Transverse colon (tissue), 4 donors: ENCODE results near the gene RIPK3. TPM values are rescaled to one million over a fixed set of nuclear protein-coding genes. Genes with fewer than 3 reads are reported as not detected.

Source experiments
- DNase-seq: peaks from one replicate; pipeline ENCODE4 v3.0.0-alpha.2; 2019
- H3K27ac ChIP-seq, 4 donors: fragments of 200-600 bp; sonication (generic); 2 replicates each; pipeline ENCODE4 v1.5.1; 2016 to 2018; ENCODE audit warnings: inconsistent platforms in 4 of 4
- H3K27me3 ChIP-seq: fragments of 200-600 bp; sonication (generic); 2 replicates; pipeline ENCODE4 v1.5.1; 2017; ENCODE audit warnings: inconsistent platforms
- H3K36me3 ChIP-seq, 4 donors: fragments of 200-600 bp; sonication (generic); 2 replicates each; pipeline ENCODE4 v1.5.1; 2017 to 2019; ENCODE audit warnings: inconsistent platforms in 4 of 4
- H3K4me1 ChIP-seq, 4 donors: fragments of 200-600 bp; sonication (generic); 2 replicates each; pipeline ENCODE4 v1.5.1; 2017 to 2020; ENCODE audit warnings: inconsistent platforms in 4 of 4
- H3K4me3 ChIP-seq, 4 donors: fragments of 200-600 bp; sonication (generic); 1 replicate in 1 of 4; 2 replicates in 3 of 4; pipeline versions ENCODE4 v1.5.1 to v1.6.1; 2017 to 2019; ENCODE audit warnings: inconsistent platforms in 4 of 4
- H3K9me3 ChIP-seq, 2 donors: fragments of 200-600 bp; sonication (generic); 2 replicates each; pipeline ENCODE4 v1.5.1; 2017 to 2019; ENCODE audit warnings: inconsistent platforms in 2 of 2
- CTCF ChIP-seq, 5 experiments: fragments of 200-600 bp in 3 of 5; fragments of 450-650 bp in 2 of 5; sonication (generic) in 3 of 5; IDR thresholded peaks; 1 replicate in 2 of 5; 2 replicates in 3 of 5; pipeline ENCODE4 v1.5.1; 2016 to 2017; ENCODE audit warnings: antibody characterized with exemption in 5 of 5, inconsistent platforms in 3 of 5, mild to moderate bottlenecking in 2 of 5, moderate library complexity in 1 of 5
- EP300 ChIP-seq: sonication (generic); formaldehyde crosslinking; IDR thresholded peaks from one replicate; pipeline ENCODE4 v1.6.1; 2017; ENCODE audit warnings: antibody characterized with exemption, low read depth
- POLR2A ChIP-seq: fragments of 450-650 bp; IDR thresholded peaks from one replicate; pipeline ENCODE4 v1.6.1; 2016; ENCODE audit warnings: antibody characterized with exemption, mild to moderate bottlenecking, moderate library complexity
- POLR2AphosphoS5 ChIP-seq, 3 donors: sonication (generic); formaldehyde crosslinking; IDR thresholded peaks; one replicate each; pipeline ENCODE4 v1.6.1; 2016; ENCODE audit warnings: antibody characterized with exemption in 3 of 3
- WGBS, 2 donors: methylation state at CpG; one replicate each; pipeline ENCODE4 v1.1.5; 2018; ENCODE audit warnings: low coverage in 1 of 2; 5-methylcytosine and 5-hydroxymethylcytosine counted together
- in situ Hi-C, 4 donors: fragments of 200-750 bp; cut with MboI; loops; one replicate each; pipeline versions ENCODE4 v1.15.0 to v1.15.1; 2017; ENCODE audit warnings: low sequenced_read_pairs in 3 of 4, low pct_ligation_motif_present in 1 of 4, low pct_unique_long_range_greater_than_20kb in 1 of 4
- intact Hi-C: fragments of 100-400 bp; cut with DNase I; formaldehyde crosslinking; loops from one replicate; pipeline ENCODE4 v1.15.1; 2023; ENCODE audit warnings: low total_unique reads
- total RNA-seq, 4 donors: library from RNA; depleted of rRNA; stranded (reverse); fragments of >200 nt; gene quantifications; one replicate each; pipeline ENCODE4 v1.1.0, GENCODE V29; 2016

The RIPK3 gene
- total RNA-seq, 4 donors from 2014 or later = 19.3 to 156 (median 53.6) TPM

- DNase-seq = no peak
- no peaks in the 10 kb centered on the region for H3K4me1 ChIP-seq
- in situ Hi-C loops (no loop called here), intact Hi-C loops (no loop called here)
- H3K27me3 ChIP-seq = no peaks in the 10 kb centered on the region
- H3K27ac ChIP-seq = no peak overlapping the region
- no peaks in the 10 kb centered on the region for H3K9me3 ChIP-seq
- TF ChIP-seq CTCF (IDR thresholded peaks at IDR 0.05) = no peak
- TF ChIP-seq EP300 = no peak
- TF ChIP-seq POLR2A = no peak
- TF ChIP-seq POLR2AphosphoS5 (IDR thresholded peaks at IDR 0.05) = no peak
- H3K36me3 ChIP-seq = no peaks in the 10 kb centered on the region
- no peak overlapping the region for H3K4me3 ChIP-seq
- WGBS, 2 donors = 74 to 78% methylated on average over 3 to 4 of the region's 4 CpGs
Measured at GRCh38 chr14:24385524-24385923, 45.7 kb upstream of the RIPK3 start.

- no peak overlapping the region for H3K4me3 ChIP-seq
- no peaks in the 10 kb centered on the region for H3K4me1 ChIP-seq
- 87 to 96% methylated on average over 4 of the region's 4 CpGs for WGBS, 2 donors
- intact Hi-C loops = no loop called here
- no peak for DNase-seq
- TF ChIP-seq POLR2AphosphoS5 (IDR thresholded peaks at IDR 0.05) (no peak), EP300 (no peak), POLR2A (no peak), CTCF (IDR thresholded peaks at IDR 0.05) (no peak)
- H3K27me3 ChIP-seq = no peaks in the 10 kb centered on the region
- no peaks in the 10 kb centered on the region for H3K9me3 ChIP-seq
- H3K36me3 ChIP-seq = no peaks in the 10 kb centered on the region
- in situ Hi-C loops = no loop called here
- no peak overlapping the region for H3K27ac ChIP-seq
Measured at GRCh38 chr14:24384169-24384568, 44.4 kb upstream of the RIPK3 start.

GRCh38 chr14:24382064-24382371 is 42.2 kb upstream of the RIPK3 start:
- in situ Hi-C loops = no loop called here
- intact Hi-C loops = no loop called here
- TF ChIP-seq EP300 (no peak), POLR2A (no peak), CTCF (IDR thresholded peaks at IDR 0.05) (no peak), POLR2AphosphoS5 (IDR thresholded peaks at IDR 0.05) (no peak)

GRCh38 chr14:24381363-24382063 is 41.7 kb upstream of the RIPK3 start:
- no peaks in the 10 kb centered on the region for H3K36me3 ChIP-seq
- no peaks in the 10 kb centered on the region for H3K27me3 ChIP-seq
- in situ Hi-C loops (no loop called here), intact Hi-C loops (no loop called here)
- TF ChIP-seq POLR2AphosphoS5 (IDR thresholded peaks at IDR 0.05) (no peak), POLR2A (no peak), EP300 (no peak), CTCF (IDR thresholded peaks at IDR 0.05) (no peak)
- peaks cover 0 to 7% (median 0%) of the 10 kb centered on the region in 4 donors for H3K4me1 ChIP-seq
- DNase-seq = no peak
- H3K27ac ChIP-seq = no peak overlapping the region
- WGBS, 2 donors = 76 to 78% methylated on average over 4 to 8 of the region's 8 CpGs
- H3K9me3 ChIP-seq = no peaks in the 10 kb centered on the region
- H3K4me3 ChIP-seq = no peak overlapping the region

More at GRCh38 chr14:24382064-24382371, 42.2 kb upstream of the RIPK3 start:
- 80 to 90% methylated on average over 2 to 4 of the region's 4 CpGs for WGBS, 2 donors
- peaks cover 0 to 7% (median 0%) of the 10 kb centered on the region in 4 donors for H3K4me1 ChIP-seq
- no peak for DNase-seq
- H3K27me3 ChIP-seq = no peaks in the 10 kb centered on the region
- no peaks in the 10 kb centered on the region for H3K9me3 ChIP-seq
- H3K27ac ChIP-seq = no peak overlapping the region
- H3K36me3 ChIP-seq = no peaks in the 10 kb centered on the region
- no peak overlapping the region for H3K4me3 ChIP-seq
